AG08395 (cell line): ENCODE results near the gene PRIM1.
"Not testable (repeated sequence)": the region's sequence is repeated elsewhere in the genome, so short reads cannot be mapped to it uniquely, and the experiment has no call there.

Source experiments
- DNase-seq: peaks from one replicate; pipeline ENCODE4 v3.0.0; 2012; ENCODE audit warnings: mixed read lengths, low spot score

PRIM1 gene

GRCh38 chr12:56716933-56717880, 34.9 kb downstream of the PRIM1 start:
- DNase-seq, result no peak

GRCh38 chr12:56716458-56716857, 35.7 kb downstream of the PRIM1 start:
- no peak for DNase-seq

DNA sequence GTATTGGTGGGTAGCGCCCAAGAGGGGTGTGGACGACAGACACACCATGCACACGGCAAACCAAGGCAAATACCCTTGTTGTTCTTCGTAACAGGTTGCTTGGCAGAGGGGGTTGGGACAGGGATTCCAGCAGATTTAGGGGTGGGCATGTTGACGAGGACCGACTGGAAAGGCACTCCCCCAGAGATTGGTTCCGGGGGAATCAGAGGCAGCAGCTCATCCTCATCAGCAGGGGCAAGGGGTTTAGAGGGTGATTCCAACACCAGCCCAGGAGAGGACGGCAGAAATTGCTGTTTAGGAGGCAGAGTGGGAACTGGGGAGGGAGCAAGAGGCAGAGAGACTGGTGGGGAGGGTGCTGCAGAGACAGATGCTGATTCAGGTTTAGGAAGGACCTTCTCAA, 36.3 kb downstream of the PRIM1 start:
- DNase-seq, result no peak

DNA sequence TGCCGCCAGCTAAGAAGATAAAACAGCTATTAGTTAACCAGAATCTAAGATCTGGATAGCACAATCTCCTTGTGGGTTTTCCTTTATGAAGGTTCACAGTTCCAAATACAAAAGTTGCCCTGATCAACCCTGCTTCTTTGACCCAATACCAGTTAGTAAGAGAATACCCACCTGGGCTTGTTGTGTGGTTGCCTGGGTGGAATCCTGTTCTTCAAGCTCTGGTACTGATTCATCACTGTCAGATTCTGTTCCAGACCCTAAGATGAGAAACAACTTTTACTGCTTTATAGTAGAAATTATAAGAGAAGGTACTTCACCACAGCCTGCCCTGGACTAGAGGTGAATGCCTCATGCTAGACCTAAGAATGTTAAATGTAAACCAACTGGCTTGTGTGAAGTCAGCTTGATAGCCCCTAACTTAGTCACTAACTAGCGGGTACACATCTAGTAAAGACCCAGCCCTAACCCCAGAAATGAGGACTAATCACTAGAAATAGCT, 37.6 kb downstream of the PRIM1 start:
- DNase-seq, result no peak

GRCh38 chr12:56713345-56713744, 38.8 kb downstream of the PRIM1 start:
- DNase-seq, result no peak

- no peak for DNase-seq
Observed at GRCh38 chr12:56709759-56710376, 42.3 kb downstream of the PRIM1 start.

DNA sequence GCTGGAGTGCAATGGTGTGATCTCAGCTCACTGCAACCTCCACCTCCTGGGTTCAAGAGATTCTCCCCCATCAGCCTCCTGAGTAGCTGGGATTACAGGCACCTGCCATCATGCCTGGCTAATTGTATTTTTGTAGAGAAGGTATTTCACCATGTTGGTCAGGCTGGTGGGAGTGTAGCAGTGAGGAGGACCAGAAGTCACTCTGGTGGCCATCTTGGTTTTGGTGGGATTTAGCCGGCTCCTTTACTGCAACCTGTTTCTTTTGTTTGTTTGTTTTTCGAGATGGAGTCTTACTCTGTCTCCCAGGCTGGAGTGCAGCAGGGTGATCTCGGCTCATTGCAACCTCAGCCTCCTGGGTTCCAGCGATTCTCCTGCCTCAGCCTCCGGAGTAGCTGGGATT, 47.6 kb downstream of the PRIM1 start:
- not testable (repeated sequence) for DNase-seq

DNA sequence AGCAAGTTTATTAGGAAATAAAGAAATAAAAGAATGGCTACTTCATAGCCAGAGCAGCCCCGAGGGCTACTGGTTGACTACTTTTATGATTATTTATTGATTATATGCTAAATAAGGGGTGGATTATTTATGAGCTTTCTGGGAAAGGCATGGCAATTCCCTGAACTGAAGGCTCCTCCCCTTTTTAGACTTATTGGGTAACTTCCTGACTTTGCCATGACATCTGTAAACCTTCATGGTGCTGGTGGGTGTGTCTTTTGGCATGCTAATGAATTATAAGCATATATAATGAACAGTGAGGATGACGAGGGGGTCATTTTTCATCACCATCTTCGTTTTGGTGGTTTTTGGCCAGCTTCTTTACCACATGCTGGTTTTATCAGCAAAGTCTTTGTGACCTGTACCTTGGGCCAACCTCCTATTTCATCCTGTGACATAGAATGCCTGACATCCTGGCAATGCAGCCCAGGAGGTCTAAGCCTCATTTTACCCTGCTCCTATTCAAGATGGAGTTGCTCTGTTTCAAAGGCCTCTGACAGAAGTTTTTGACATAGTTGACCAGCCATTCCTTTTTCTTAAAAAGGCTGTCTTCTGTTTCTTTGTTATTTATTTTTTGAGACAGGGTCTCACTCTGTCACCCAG, 53.0 kb downstream of the PRIM1 start:
- DNase-seq, result no peak

GRCh38 chr12:56695327-56696101, 56.6 kb downstream of the PRIM1 start:
- DNase-seq, result no peak

GRCh38 chr12:56694161-56694560, 58.0 kb downstream of the PRIM1 start:
- no peak for DNase-seq

DNA sequence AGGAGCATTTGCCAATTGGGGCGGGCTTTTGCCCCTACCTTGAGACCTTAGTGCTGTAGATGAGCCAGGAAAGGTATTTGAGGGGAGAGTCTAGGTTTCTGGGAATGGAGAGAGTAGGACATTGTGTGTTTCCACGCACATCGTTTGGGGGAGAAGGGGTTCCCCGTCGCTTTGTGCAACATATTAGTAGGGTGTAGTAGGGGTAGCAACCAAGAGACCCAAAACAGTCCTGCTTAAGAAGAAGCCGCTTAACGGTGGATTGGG, 63.3 kb downstream of the PRIM1 start:
- DNase-seq, result no peak

DNA sequence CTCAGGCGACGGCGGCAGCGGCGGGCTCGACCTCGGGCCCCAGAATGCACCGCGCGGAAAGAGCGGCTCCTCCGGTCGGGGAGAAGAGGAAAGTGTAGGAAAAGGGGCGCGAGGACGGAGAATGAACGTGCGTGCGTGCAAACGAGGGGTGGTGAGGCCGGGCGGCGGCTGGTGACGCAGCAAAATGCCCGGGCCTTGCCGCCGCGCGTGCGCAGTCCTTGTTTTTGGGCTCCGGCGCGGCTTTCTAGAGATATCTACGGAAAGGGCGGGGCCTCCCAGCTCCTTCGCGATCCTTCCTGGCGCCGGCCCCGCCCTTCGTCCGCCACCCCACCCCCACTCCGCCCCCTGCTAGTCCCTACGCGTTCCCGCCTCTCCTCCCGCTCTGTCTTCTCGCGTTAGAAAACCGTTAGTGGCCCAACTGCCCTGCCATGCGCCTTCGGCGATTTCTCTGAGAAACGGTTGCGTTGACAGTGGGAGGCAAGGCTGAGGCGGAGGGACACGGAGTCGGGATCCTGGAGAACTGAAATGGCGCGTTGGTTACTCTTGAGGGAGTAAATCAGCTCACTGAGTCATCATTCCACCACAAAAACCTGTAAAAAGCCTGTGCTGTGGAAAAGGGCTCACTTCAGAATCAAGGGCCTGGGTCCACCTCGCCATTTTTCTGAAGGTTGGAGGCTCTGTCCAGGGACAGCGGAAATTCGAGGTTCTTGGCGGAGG, 63.8 kb downstream of the PRIM1 start, which contains the start of gene PTGES3:
Gene PTGES3 (minus strand): TSS at position 156 of the 717 bp plus-strand sequence. CDS start 285 bp downstream, outside the sequence.
- DNase-seq, result peak; percentile 99

DNA sequence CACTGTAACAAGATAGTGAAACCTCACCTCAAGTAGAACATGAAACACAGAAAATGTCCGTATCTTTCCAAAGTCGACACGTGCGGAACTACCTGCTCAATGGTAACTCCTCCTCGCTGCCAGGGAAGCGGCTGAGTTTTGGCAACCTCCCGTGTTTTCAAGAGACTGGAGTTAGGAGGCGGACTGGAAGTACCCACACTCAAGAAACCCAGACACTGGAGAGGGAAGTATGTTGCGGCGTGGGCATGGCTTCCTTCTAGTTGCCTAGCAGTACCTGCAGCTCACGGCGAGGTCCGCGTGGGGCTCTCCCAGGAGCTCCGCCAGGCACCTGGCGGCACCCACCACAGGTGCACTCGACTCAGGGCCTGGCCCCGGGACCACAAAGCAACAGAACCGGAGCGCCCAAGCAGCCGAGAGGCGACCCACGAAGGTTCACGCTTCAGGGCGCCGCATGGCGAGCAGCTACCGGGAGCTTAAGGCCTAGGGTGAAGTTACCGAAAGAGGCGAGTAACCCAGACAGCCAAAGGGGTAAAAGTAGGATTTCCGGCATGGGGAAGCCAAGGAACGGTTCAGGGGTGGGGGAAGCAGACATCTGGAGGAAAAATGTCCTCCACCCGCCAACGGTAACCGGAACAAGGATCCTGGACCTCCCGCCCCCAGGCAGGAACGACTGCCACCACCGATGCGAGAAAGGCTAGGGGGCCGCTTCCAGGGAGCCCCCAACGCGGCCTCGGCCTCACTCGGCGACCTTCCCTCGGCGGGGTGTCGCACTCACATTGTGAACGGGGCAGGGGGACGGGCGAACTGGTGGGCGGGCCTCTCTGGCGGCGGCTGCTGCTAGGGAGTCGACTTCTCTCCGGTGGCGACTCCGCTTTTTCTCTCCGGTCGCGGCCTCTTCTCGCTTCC, 64.6 kb downstream of the PRIM1 start:
- peak; percentile 19 for DNase-seq

- DNase-seq, result no peak
Observed at GRCh38 chr12:56684745-56685359, 67.3 kb downstream of the PRIM1 start.

- DNase-seq, result no peak
Observed at GRCh38 chr12:56682323-56682722, 69.8 kb downstream of the PRIM1 start.
